GM18526 (cell line): Measurements from ENCODE around the gene OTUB1.

Experiments
- POLR2A ChIP-seq: IDR thresholded peaks from 3 replicates; pipeline ENCODE4 v1.6.1; 2011; ENCODE audit not compliant: insufficient read length; ENCODE audit errors: extremely low read depth

The OTUB1 gene

GRCh38 chr11:64023712-64024710 is 37.8 kb downstream of the OTUB1 start:
- no peak for TF ChIP-seq POLR2A

GRCh38 chr11:64025205-64025604 is 39.0 kb downstream of the OTUB1 start:
- no peak for TF ChIP-seq POLR2A

- no peak for TF ChIP-seq POLR2A
Measured at GRCh38 chr11:64026575-64027205, 40.5 kb downstream of the OTUB1 start.

GRCh38 chr11:64027651-64028397 is 41.6 kb downstream of the OTUB1 start:
- TF ChIP-seq POLR2A: no peak

GRCh38 chr11:64028398-64029115 is 42.3 kb downstream of the OTUB1 start:
- TF ChIP-seq POLR2A: no peak

- no peak for TF ChIP-seq POLR2A
Measured at GRCh38 chr11:64029773-64030172, 43.5 kb downstream of the OTUB1 start.

GRCh38 chr11:64031001-64031400 is 44.8 kb downstream of the OTUB1 start:
- TF ChIP-seq POLR2A: no peak

- no peak for TF ChIP-seq POLR2A
Measured at GRCh38 chr11:64032050-64032449, 45.8 kb downstream of the OTUB1 start.

GRCh38 chr11:64034411-64034811 is 48.2 kb downstream of the OTUB1 start:
- TF ChIP-seq POLR2A: no peak

GRCh38 chr11:64035081-64035524 is 48.9 kb downstream of the OTUB1 start:
- TF ChIP-seq POLR2A: no peak

- TF ChIP-seq POLR2A: no peak
Measured at GRCh38 chr11:64035576-64035975, 49.3 kb downstream of the OTUB1 start, which contains the start of gene FLRT1. FLRT1 (plus strand) TSS chr11:64035931; CDS start chr11:64116268, 80,337 bp downstream.

GRCh38 chr11:64036087-64037026 is 50.1 kb downstream of the OTUB1 start:
- no peak for TF ChIP-seq POLR2A

- no peak for TF ChIP-seq POLR2A
Measured at GRCh38 chr11:64037027-64037634, 50.9 kb downstream of the OTUB1 start.
